ENCODE results near the gene KRT80. TPM values are rescaled to one million over a fixed set of nuclear protein-coding genes. Genes with fewer than 3 reads are reported as not detected.
A peak's percentile ranks its signal among the peaks of the same experiment; 100 is the strongest.

The KRT80 gene
- total and polyA plus RNA-seq, 2 experiments from 2014 or later, result not detected

GRCh38 chr12:52171950-52172512, 19.8 kb downstream of the KRT80 start (continued):
- TF ChIP-seq ZNF462 (CRISPR knock-in tag; IDR thresholded peaks at IDR 0.05), result 0 out of 2 replicates have a peak, but pooled peaks have one; percentile 21
- TF ChIP-seq EZH2 (IDR thresholded peaks at IDR 0.05; ENCODE audit: low read depth, unreplicated experiment), result no peak
- TF ChIP-seq ZNF331 (CRISPR knock-in tag; IDR thresholded peaks at IDR 0.05; ENCODE audit: low read depth), result no peak
- no peak for TF ChIP-seq NANOG (IDR thresholded peaks at IDR 0.05; ENCODE audit: borderline replicate concordance)
- no peak for TF ChIP-seq ZNF114 (CRISPR knock-in tag; IDR thresholded peaks at IDR 0.05)
- TF ChIP-seq, protein P1, sequence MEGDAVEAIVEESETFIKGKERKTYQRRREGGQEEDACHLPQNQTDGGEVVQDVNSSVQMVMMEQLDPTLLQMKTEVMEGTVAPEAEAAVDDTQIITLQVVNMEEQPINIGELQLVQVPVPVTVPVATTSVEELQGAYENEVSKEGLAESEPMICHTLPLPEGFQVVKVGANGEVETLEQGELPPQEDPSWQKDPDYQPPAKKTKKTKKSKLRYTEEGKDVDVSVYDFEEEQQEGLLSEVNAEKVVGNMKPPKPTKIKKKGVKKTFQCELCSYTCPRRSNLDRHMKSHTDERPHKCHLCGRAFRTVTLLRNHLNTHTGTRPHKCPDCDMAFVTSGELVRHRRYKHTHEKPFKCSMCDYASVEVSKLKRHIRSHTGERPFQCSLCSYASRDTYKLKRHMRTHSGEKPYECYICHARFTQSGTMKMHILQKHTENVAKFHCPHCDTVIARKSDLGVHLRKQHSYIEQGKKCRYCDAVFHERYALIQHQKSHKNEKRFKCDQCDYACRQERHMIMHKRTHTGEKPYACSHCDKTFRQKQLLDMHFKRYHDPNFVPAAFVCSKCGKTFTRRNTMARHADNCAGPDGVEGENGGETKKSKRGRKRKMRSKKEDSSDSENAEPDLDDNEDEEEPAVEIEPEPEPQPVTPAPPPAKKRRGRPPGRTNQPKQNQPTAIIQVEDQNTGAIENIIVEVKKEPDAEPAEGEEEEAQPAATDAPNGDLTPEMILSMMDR (conservative IDR thresholded peaks at IDR 0.05; ENCODE audit: low read depth in 2 of 2), result peak; percentile 63 to 84
- no peak for TF ChIP-seq ETS1 (IDR thresholded peaks at IDR 0.05)
- TF ChIP-seq CREB1 (CRISPR knock-in tag; IDR thresholded peaks at IDR 0.05; ENCODE audit: low read depth), result no peak

All from GM23338 (cell line).